Keratinocyte (primary cell): ENCODE measurements around the gene NCEH1.

ENCODE experiments used
- CTCF ChIP-seq, 3 experiments: IDR thresholded peaks in 1 of 3; conservative IDR thresholded peaks in 1 of 3; optimal IDR thresholded peaks in 1 of 3; 2 replicates in 2 of 3; 3 replicates in 1 of 3; pipeline versions ENCODE3 to v1.5.1; 2011; ENCODE audit warnings: low read length in 3 of 3, mild to moderate bottlenecking in 3 of 3, moderate library complexity in 2 of 3, control low read depth in 1 of 3, inconsistent platforms in 1 of 3; ENCODE audit not compliant: insufficient read depth in 2 of 3; ENCODE audit errors: extremely low read depth in 1 of 3
- EZH2 ChIP-seq: IDR thresholded peaks from one replicate; pipeline ENCODE4 v1.6.1; 2012; ENCODE audit warnings: inconsistent platforms, mild to moderate bottlenecking, low read length, moderate library complexity

GRCh38 chr3:172698631-172699030, 12.2 kb downstream of the NCEH1 start:
- TF ChIP-seq CTCF (optimal IDR thresholded peaks at IDR 0.05 in 1 of 3, IDR thresholded peaks at IDR 0.05 in 1 of 3, conservative IDR thresholded peaks at IDR 0.05 in 1 of 3; ENCODE audit: extremely low read depth in 1 of 3, insufficient read depth in 2 of 3, low read length in 3 of 3) (no peak), EZH2 (no peak)
